T1000 (cell line): Measurements from ENCODE around the gene PLCL2.

Source experiments
- DNase-seq: peaks from one replicate; lab custom pipeline; 2025; ENCODE audit warnings: mixed read lengths; lab: John Stamatoyannopoulos, UW

The PLCL2 gene

DNA sequence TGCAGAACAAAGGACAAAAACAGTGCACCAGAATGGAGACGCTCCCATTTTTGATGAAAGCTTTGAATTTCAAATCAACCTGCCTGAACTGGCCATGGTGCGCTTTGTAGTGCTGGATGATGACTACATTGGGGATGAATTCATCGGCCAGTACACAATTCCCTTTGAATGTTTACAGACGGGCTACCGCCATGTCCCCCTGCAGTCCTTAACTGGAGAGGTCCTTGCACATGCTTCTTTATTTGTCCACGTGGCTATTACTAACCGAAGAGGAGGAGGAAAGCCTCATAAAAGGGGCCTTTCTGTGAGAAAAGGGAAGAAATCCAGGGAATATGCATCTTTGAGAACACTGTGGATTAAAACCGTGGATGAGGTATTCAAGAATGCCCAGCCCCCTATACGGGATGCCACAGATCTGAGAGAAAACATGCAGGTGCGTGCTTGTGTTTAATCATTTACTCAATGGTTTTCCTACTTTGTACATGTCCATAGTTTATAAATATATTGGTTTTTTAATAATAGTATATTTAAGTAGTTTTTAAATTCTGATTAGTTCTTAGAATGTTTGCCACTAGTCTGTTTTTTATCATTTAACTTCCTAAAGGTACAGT, 127.1 kb downstream of the PLCL2 start:
- DNase-seq: no peak

- no peak for DNase-seq
These were observed 128.3 kb downstream of the PLCL2 start for GRCh38 chr3:17013050-17013449.

- no peak for DNase-seq
These were observed 128.8 kb downstream of the PLCL2 start for GRCh38 chr3:17013571-17013970.

DNA sequence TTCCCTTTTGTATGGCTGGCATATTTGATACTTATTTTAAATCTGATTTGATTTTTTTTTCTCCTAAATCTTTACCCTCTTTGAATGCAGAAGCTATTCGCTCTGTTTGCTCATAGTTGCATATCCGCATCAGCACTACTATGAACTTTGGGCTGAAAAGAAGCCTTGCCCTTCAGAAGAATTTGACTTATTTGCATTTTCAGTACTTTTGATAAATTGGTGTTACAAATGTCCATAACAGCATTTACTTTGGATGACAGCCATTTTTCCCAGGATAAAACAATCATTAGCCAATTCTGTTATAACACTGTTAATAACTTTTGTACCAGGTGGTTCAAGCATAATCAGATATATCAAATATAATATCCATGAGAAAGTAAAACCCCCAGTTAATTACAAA, 129.5 kb downstream of the PLCL2 start:
- no peak for DNase-seq

DNA sequence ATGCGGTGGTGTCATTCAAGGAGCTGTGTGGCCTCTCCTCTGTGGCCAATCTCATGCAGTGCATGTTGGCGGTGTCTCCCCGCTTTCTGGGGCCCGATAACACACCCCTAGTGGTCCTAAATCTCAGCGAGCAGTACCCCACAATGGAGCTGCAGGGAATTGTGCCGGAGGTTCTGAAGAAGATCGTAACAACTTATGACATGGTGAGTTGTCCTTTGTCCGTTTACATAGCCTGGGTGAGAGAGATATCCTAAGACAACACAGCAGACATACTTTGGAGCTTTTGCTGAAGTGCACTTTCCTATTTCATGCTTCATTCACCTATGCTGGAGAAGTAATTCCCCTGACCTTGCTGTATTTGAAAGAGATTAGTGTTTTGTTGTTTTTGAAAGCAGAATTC, 130.0 kb downstream of the PLCL2 start:
- no peak for DNase-seq

DNA sequence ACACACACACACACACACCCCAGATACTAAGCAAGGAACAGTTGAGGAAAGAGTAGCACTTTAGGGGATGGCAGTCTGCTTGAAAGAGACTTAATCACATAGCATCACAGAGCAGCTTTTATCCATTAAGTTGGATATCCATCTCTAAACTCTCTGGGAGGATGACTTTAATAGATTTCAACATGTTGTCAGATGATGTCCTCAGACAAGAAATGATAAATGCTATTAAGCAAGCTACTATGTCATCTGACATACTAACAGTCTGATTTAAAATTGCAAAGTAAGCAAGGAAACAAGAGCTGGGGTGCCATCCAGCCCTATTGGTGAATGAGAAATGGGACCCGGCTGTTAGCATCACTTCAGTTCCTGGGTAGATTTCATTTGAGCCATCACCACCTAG, 136.9 kb downstream of the PLCL2 start:
- DNase-seq: no peak

- DNase-seq: no peak
These were observed 138.4 kb downstream of the PLCL2 start for GRCh38 chr3:17023006-17023664.

DNA sequence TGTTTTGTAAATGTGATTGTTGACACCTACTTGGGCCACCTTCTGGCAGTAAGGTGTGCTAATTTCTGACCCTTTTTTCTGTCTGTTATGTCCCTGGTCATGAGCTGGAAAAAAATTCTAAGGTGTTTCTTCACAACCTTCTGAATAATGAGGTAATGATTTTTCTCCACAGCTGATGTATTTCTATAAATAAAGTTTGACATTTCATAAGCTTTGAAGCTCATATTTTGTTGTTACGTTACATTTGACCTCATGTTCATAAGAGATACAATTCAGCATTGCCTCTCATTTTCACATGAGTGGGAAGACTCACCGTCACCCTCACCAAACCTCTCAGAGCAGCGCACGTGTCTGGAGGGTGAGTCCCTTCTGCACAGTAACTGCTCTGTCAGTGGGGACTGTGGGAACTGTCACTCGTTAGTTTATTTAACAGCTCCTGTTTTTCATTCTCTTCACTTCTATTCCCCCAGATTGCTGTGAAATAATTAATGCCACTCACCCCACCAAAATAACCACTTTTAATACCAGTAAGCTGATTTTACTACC, 140.9 kb downstream of the PLCL2 start:
- no peak for DNase-seq

DNA sequence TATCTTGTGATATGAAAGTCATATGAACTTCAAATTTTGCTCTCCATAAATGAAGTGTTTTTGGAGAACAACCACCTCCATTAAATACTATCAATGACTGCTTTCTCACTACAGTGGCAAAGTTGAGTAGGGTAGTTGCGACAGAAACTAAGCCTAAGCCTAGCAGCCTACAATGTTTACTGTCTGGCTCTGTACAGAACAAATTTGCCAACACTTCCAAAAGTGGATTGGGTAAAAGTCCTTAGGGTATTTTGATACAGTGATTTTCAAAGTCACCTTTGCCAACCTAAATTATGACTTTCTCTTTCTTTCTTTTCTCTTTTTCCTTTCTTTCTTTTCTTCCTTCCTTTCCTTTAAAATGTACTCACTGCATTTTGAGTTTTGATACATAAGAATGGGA, 142.6 kb downstream of the PLCL2 start:
- no peak for DNase-seq

DNA sequence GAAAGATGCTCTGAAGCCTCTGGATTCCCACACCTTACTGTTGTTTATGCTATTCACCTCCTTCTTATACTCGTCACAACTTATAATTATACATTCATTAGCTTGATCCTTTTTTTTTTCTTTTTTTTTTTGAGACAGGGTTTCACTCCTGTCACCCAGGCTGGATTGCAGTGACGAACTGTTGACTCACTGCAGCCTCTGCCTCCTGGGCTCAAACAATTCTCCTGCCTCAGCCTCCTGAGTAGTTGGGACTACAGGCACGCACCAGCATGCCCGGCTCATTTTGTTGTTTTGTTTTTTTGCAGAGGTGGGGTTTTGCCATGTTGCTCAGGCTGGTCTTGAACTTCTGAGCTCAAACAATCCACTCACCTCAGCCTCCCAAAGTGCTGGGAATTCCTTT, 143.6 kb downstream of the PLCL2 start:
- DNase-seq: no peak

DNA sequence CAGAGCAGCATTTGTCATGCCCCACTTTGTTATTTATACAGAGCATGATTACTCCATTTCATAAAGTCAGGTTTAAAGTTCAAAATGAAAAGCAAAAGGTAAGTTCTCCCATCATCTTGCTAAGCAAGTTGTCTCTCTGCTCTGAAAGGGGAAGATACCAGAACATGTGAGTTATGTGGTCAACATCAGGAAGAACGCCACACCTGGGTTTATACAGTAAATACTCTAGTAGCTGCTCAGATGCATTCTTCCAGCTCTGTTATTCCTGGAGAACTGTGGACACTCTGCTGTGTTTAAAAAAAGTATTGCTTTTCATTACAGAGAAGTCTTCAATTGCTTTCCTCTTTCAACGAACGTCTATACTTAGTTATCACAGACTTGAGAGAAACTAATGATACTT, 145.7 kb downstream of the PLCL2 start:
- no peak for DNase-seq

GRCh38 chr3:17030956-17031652, 146.3 kb downstream of the PLCL2 start:
- no peak for DNase-seq

- DNase-seq: no peak
These were observed 147.8 kb downstream of the PLCL2 start for GRCh38 chr3:17032407-17033034.

DNA sequence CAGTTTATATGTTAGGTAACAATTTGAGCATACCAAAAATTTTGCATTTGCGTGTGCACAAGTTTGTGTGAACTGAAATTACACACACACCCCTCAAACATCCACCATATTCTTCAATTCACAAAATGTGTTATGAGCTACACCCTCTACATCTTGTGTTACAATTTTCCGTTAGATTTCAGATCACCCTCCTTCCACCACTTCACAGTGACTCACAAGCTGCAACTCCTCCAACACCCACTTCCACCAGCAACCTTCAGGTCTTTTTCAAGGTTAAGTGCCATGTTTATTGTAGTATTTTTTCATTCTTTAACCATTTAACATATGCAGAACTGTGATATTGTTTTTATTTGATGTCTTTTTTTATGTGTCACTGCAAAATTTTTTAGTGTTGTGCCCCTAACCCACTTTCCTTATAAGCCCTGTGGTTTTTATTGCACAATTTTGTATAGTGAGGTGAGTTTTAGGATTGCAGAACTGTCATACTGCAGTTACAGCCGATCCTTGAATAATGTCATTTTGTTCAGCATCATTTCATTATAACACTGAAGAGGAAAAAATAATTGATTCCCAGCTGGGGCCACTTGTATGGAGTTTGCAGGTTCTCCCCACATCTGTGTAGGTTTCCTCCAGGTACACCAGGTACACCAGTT, 148.9 kb downstream of the PLCL2 start:
- DNase-seq: no peak

DNA sequence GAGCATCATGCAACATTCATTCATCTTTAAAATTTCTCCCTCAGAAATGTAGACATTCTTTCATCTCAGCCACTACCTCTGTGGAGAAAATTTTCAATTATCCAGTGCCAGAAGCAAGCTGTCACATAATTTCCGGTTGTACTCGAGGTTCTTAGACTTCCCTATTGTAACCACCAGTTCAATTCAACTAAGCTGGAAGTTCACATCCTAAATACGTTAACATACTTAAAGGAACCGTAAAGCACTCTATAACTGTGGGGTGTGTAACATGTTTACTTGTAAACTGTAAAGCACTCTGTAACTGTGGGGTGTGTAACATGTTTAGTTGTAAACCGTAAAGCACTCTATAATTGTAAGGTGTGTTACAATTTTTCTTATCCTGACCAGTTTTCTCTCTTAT, 150.3 kb downstream of the PLCL2 start:
- DNase-seq: no peak

- no peak for DNase-seq
These were observed 151.2 kb downstream of the PLCL2 start for GRCh38 chr3:17035966-17036365.

- no peak for DNase-seq
These were observed 153.4 kb downstream of the PLCL2 start for GRCh38 chr3:17038141-17038540.

DNA sequence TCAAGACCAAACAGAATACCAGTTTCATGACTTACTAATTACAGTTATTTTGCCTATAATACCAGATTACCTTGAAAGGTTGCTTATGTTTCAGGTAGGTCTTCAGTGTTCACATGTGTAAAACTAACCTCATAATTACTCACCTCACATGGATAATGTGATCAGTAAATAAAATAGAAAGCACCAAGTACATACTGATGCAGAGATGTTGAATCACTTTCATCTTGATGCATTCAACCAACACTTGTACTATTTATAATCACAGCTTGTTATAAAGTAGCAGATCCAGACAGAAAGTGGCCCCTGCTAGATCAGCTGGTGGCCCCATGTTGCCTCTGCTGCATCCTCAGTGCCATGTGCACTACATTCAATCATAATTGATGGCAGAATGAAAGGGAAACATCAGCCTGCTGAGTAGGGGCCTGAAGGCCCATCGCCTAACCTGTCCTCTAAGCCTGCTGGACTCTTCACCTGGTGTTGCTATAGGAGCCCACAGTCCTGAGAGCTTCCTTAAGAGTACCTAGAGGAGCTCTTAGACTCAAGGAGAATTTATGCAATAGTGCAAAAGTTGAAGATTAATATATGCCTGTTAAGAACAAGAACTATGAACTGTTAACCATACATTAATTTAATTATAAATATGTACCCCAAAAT, 154.3 kb downstream of the PLCL2 start:
- DNase-seq: no peak

- peak; percentile 29 for DNase-seq
These were observed 154.8 kb downstream of the PLCL2 start for GRCh38 chr3:17039594-17039993.

DNA sequence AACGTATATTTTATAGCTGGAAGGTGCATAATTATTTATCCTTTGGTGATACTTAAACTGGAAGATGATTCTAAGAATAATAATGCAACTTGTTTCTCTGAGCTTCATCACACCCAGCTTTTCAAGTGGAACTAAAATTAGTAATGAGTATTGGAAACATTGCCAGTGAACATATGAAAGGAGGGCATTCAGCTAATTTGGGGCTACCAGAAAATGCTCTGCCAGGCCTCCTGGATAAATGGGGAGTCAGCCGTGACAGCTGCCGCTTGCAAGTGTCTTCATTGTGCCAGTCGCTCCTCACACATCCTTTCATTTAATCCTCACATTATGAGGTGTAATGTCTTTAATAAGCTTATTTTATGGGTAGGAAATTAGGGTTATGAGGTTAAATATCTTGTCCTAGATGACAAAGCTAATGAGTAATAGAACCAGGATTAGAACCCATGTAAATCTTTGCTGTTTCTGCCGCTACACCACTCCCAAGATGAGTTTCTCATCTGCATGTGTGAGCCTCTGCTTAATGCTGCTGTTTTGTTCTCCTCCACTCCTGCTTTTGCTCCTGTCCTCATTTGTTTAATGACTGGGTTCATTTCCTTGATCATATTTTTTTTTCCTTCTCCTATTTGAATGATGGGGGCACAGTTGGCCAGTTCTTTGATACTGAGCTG, 155.7 kb downstream of the PLCL2 start:
- no peak for DNase-seq

GRCh38 chr3:17040990-17041377, 156.2 kb downstream of the PLCL2 start:
- DNase-seq: no peak
